ENCODE data around the gene ZNF614.
A peak's percentile ranks its signal among the peaks of the same experiment; 100 is the strongest.
"Not testable (repeated sequence)": the region's sequence is repeated elsewhere in the genome, so short reads cannot be mapped to it uniquely, and the experiment has no call there.

The ZNF614 gene

GRCh38 chr19:52028027-52028779 lies at the start of gene ZNF614:
Gene ZNF614, minus strand, starts transcription at chr19:52028379. Its CDS starts 2,634 bp downstream, at chr19:52025745.
- DNase-seq: peak; percentile 89

- DNase-seq: no peak
Measured at GRCh38 chr19:52070496-52070895, 42.3 kb upstream of the ZNF614 start.

- no peak for DNase-seq
Measured at GRCh38 chr19:52069653-52070052, 41.5 kb upstream of the ZNF614 start.

- DNase-seq: no peak
Measured at GRCh38 chr19:52066258-52066863, 38.2 kb upstream of the ZNF614 start.

- no peak for DNase-seq
Measured at GRCh38 chr19:52065399-52065798, 37.2 kb upstream of the ZNF614 start.

GRCh38 chr19:52056480-52056879 lies 28.3 kb upstream of the ZNF614 start:
- not testable (repeated sequence) for DNase-seq

GRCh38 chr19:52051736-52052135 lies 23.6 kb upstream of the ZNF614 start:
- not testable (repeated sequence) for DNase-seq

GRCh38 chr19:52048555-52049501 lies 20.6 kb upstream of the ZNF614 start, which contains the start of gene ZNF432:
Gene ZNF432, minus strand, starts transcription at chr19:52048838. Its CDS starts 1,970 bp downstream, at chr19:52046868.
- peak; percentile 57 for DNase-seq

- no peak for DNase-seq
Measured at GRCh38 chr19:52039169-52039568, 11.0 kb upstream of the ZNF614 start.

- no peak for DNase-seq
Measured at GRCh38 chr19:52034051-52034728, 6.0 kb upstream of the ZNF614 start.

- DNase-seq: peak; percentile 61
Measured at GRCh38 chr19:52028780-52029123, 573 bp upstream of the ZNF614 start.

- not testable (repeated sequence) for DNase-seq
Measured at GRCh38 chr19:52026255-52026990, 1.8 kb downstream of the ZNF614 start.

- DNase-seq: not testable (repeated sequence)
Measured at GRCh38 chr19:52024478-52024877, 3.7 kb downstream of the ZNF614 start.

GRCh38 chr19:52022193-52022592 lies 6.0 kb downstream of the ZNF614 start:
- DNase-seq: no peak

- DNase-seq: no peak
Measured at GRCh38 chr19:52020506-52020905, 7.7 kb downstream of the ZNF614 start.

GRCh38 chr19:52010674-52011073 lies 17.5 kb downstream of the ZNF614 start:
- no peak for DNase-seq

GRCh38 chr19:52007806-52008557 lies 20.2 kb downstream of the ZNF614 start, which contains the start of gene ZNF615:
Gene ZNF615, minus strand, starts transcription at chr19:52008211. Its CDS starts 4,500 bp downstream, at chr19:52003711.
- DNase-seq: peak; percentile 55

- DNase-seq: no peak
Measured at GRCh38 chr19:52007451-52007805, 20.8 kb downstream of the ZNF614 start.

- DNase-seq: no peak
Measured at GRCh38 chr19:51994048-51994644, 34.0 kb downstream of the ZNF614 start.

GRCh38 chr19:51993422-51993821 lies 34.8 kb downstream of the ZNF614 start:
- no peak for DNase-seq
